SK-N-SH (cell line): ENCODE measurements around the gene MSN. TPM values are rescaled to one million over a fixed set of nuclear protein-coding genes. Genes with fewer than 3 reads are reported as not detected.

Source experiments
- CTCF ChIA-PET: fragments of 300-600, 350-600 bp; formaldehyde crosslinking; extraction: SDS; loops from one replicate; lab custom pipeline; 2021; lab: Yijun Ruan, JAX
- POLR2A ChIA-PET: fragments of 350-600 bp; sonication (Branson Sonifier 250); formaldehyde crosslinking; extraction: SDS; loops from one replicate; lab custom pipeline; 2020; ENCODE audit warnings: antibody characterized with exemption, inconsistent platforms; lab: Yijun Ruan, JAX
- DNase-seq: peaks from one replicate; pipeline ENCODE4 v3.0.0; 2012
- H2AFZ ChIP-seq: fragments of 200-600 bp; sonication (generic); 2 replicates; pipeline ENCODE4 v1.8.1; 2016; ENCODE audit warnings: antibody characterized with exemption, mild to moderate bottlenecking, low read depth
- H3F3A ChIP-seq: fragments of 200-600 bp; sonication (generic); replicated peaks from 2 replicates; pipeline ENCODE3; 2016; ENCODE audit warnings: antibody characterized with exemption, mild to moderate bottlenecking; ENCODE audit not compliant: insufficient read depth
- H3K27ac ChIP-seq, 2 experiments: fragments of 200-500 bp in 1 of 2; fragments of 200-600 bp in 1 of 2; sonication (Bioruptor generic) in 1 of 2; sonication (generic), shearing (Covaris generic) in 1 of 2; 2 replicates each; pipeline versions ENCODE4 v1.5.1 to v1.6.1; 2014 to 2016; ENCODE audit warnings: low read depth in 2 of 2, inconsistent platforms in 1 of 2, low read length in 1 of 2, mild to moderate bottlenecking in 1 of 2, mixed read lengths in 1 of 2
- H3K27me3 ChIP-seq: fragments of 200-600 bp; sonication (generic), shearing (Covaris generic); 2 replicates; pipeline ENCODE4 v1.6.1; 2016; ENCODE audit warnings: mixed run types; ENCODE audit not compliant: insufficient read depth
- H3K36me3 ChIP-seq, 2 experiments: fragments of 200-500 bp in 1 of 2; fragments of 200-600 bp in 1 of 2; sonication (Bioruptor generic) in 1 of 2; sonication (generic) in 1 of 2; replicated peaks in 1 of 2; 2 replicates each; pipeline versions ENCODE3 to v1.5.1; 2014 to 2016; ENCODE audit warnings: low read length in 1 of 2, mild to moderate bottlenecking in 1 of 2; ENCODE audit not compliant: insufficient read depth in 2 of 2, control insufficient read depth in 1 of 2
- H3K4me1 ChIP-seq, 2 experiments: fragments of 200-500 bp in 1 of 2; fragments of 200-600 bp in 1 of 2; sonication (Bioruptor generic) in 1 of 2; sonication (generic), shearing (Covaris generic) in 1 of 2; 2 replicates each; pipeline versions ENCODE4 v1.5.1 to v1.6.1; 2014 to 2016; ENCODE audit warnings: low read depth in 1 of 2, low read length in 1 of 2, mixed run types in 1 of 2; ENCODE audit not compliant: insufficient read depth in 2 of 2, control insufficient read depth in 1 of 2
- H3K4me2 ChIP-seq: fragments of 200-600 bp; sonication (generic), shearing (Covaris generic); 2 replicates; pipeline ENCODE4 v1.6.1; 2017; ENCODE audit warnings: mixed run types
- H3K4me3 ChIP-seq, 2 experiments: fragments of 200-500 bp in 1 of 2; fragments of 200-600 bp in 1 of 2; sonication (Bioruptor generic) in 1 of 2; sonication (generic), shearing (Covaris generic) in 1 of 2; 2 replicates each; pipeline versions ENCODE4 v1.5.1 to v1.8.1; 2014 to 2016; ENCODE audit warnings: low read depth in 2 of 2, inconsistent platforms in 1 of 2, low read length in 1 of 2, mild to moderate bottlenecking in 1 of 2, mixed read lengths in 1 of 2, moderate library complexity in 1 of 2
- H3K79me2 ChIP-seq: fragments of 200-600 bp; sonication (generic); 2 replicates; pipeline ENCODE4 v1.8.1; 2017; ENCODE audit warnings: mild to moderate bottlenecking; ENCODE audit not compliant: insufficient read depth
- H3K9ac ChIP-seq: fragments of 200-600 bp; sonication (generic); 2 replicates; pipeline ENCODE4 v1.6.1; 2017; ENCODE audit warnings: mixed run types
- H3K9me2 ChIP-seq: fragments of 200-600 bp; sonication (generic); 2 replicates; pipeline ENCODE4 v1.6.1; 2017; ENCODE audit warnings: mixed run types
- H3K9me3 ChIP-seq: fragments of 200-600 bp; sonication (generic); 2 replicates; pipeline ENCODE4 v1.6.1; 2017; ENCODE audit warnings: mixed run types, mild to moderate bottlenecking, moderate library complexity
- H4K20me1 ChIP-seq: fragments of 200-600 bp; sonication (generic); 2 replicates; pipeline ENCODE4 v1.6.1; 2017; ENCODE audit warnings: mild to moderate bottlenecking, mixed run types; ENCODE audit not compliant: insufficient read depth
- CHD2 ChIP-seq: fragments of 150-350 bp; IDR thresholded peaks from 2 replicates; pipeline ENCODE4 v1.6.1; 2018; ENCODE audit warnings: low read length; ENCODE audit not compliant: partially characterized antibody
- ELF1 ChIP-seq: IDR thresholded peaks from 2 replicates; pipeline ENCODE4 v1.4.0; 2012
- EP300 ChIP-seq, 2 experiments: IDR thresholded peaks; 2 replicates each; pipeline versions ENCODE4 v1.4.0 to v1.6.1; 2012; ENCODE audit warnings: borderline replicate concordance in 1 of 2, low read depth in 1 of 2, low read length in 1 of 2
- FOXJ3 ChIP-seq: sonication (generic); formaldehyde crosslinking; IDR thresholded peaks from 2 replicates; pipeline ENCODE4 v1.5.1; 2020; ENCODE audit warnings: mild to moderate bottlenecking, missing genetic modification reagents
- FOXM1 ChIP-seq: IDR thresholded peaks from 2 replicates; pipeline ENCODE4 v1.4.0; 2012; ENCODE audit warnings: low read depth, mild to moderate bottlenecking
- GABPA ChIP-seq: IDR thresholded peaks from 2 replicates; pipeline ENCODE4 v1.4.0; 2012; ENCODE audit warnings: low read depth, mild to moderate bottlenecking
- GATA2 ChIP-seq: sonication (generic); formaldehyde crosslinking; IDR thresholded peaks from 2 replicates; pipeline ENCODE4 v1.5.0; 2020; ENCODE audit warnings: mild to moderate bottlenecking, missing genetic modification reagents
- MEF2A ChIP-seq: IDR thresholded peaks from 2 replicates; pipeline ENCODE4 v1.4.0; 2012; ENCODE audit warnings: low read depth, borderline replicate concordance
- MXI1 ChIP-seq: IDR thresholded peaks from 2 replicates; pipeline ENCODE4 v1.6.1; 2012; ENCODE audit warnings: mild to moderate bottlenecking, low read depth, low read length, improper control_type of control experiment
- NFIC ChIP-seq: IDR thresholded peaks from 2 replicates; pipeline ENCODE4 v1.4.0; 2012; ENCODE audit warnings: borderline replicate concordance
- POLR2AphosphoS5 ChIP-seq: IDR thresholded peaks from 2 replicates; pipeline ENCODE4 v1.6.1; 2012; ENCODE audit warnings: low read depth, low read length
- RCOR1 ChIP-seq: fragments of 150-350 bp; IDR thresholded peaks from 2 replicates; pipeline ENCODE4 v1.6.1; 2017; ENCODE audit warnings: antibody characterized with exemption, low read length
- TCF12 ChIP-seq: IDR thresholded peaks from 2 replicates; pipeline ENCODE4 v1.4.0; 2012
- YY1 ChIP-seq: IDR thresholded peaks from 2 replicates; pipeline ENCODE4 v1.4.0; 2012; ENCODE audit warnings: low read depth, mild to moderate bottlenecking
- WGBS: methylation state at CpG from one replicate; pipeline ENCODE4 v1.1.6; 2017; ENCODE audit warnings: low lambda C conversion rate; 5-methylcytosine and 5-hydroxymethylcytosine counted together
- polyA plus RNA-seq, 3 experiments: library from polyadenylated mRNA; depleted of rRNA; stranded (reverse); fragments of >200 nt; gene quantifications; 2 replicates each; pipeline ENCODE4 v1.2.3, GENCODE V29; 2012
- TF ChIP-seq, protein P1 (sequence below): IDR thresholded peaks from 2 replicates; pipeline ENCODE4 v1.4.0; 2012; ENCODE audit warnings: low read depth
- TF ChIP-seq, protein P2 (sequence below): IDR thresholded peaks from 2 replicates; pipeline ENCODE4 v1.6.1; 2012; ENCODE audit warnings: mild to moderate bottlenecking, low read depth, low read length, moderate library complexity
- TF ChIP-seq, protein P3 (sequence below): fragments of 200-600 bp; sonication (generic); IDR thresholded peaks from 2 replicates; pipeline ENCODE4 v1.6.1; 2017; ENCODE audit warnings: antibody characterized with exemption, mild to moderate bottlenecking, moderate library complexity
- TF ChIP-seq, protein P4 (sequence below): IDR thresholded peaks from 2 replicates; pipeline ENCODE4 v1.4.0; 2012; ENCODE audit warnings: low read depth, borderline replicate concordance

The MSN gene
- polyA plus RNA-seq, 1 of the 3 experiments (the other 2 are of a cell fraction) = 189 TPM

DNA sequence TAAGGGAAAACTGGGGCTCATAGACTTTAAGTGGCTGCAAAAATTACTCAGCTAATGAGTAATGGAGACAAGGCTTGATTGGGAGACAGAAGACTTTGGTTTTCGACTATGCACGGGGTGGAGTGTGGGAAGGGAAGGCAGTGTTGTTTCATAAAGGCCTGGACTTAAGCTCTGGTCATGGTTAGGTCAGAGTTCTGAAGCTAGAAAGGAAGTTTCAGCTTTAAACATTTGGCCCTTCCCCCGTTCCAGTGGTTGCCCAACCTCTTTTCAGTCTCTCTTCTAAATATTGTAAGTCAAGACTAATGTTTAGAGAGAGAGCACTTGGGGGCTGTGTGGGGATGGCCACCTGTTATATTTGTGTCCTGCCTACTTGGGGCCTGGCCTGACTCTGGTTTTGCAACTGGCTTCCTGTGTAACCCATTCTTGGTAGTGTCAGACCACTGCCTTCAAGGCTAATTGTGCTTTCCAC lies 21.0 kb downstream of the MSN start:
- POLR2A ChIA-PET = no interaction called here

DNA sequence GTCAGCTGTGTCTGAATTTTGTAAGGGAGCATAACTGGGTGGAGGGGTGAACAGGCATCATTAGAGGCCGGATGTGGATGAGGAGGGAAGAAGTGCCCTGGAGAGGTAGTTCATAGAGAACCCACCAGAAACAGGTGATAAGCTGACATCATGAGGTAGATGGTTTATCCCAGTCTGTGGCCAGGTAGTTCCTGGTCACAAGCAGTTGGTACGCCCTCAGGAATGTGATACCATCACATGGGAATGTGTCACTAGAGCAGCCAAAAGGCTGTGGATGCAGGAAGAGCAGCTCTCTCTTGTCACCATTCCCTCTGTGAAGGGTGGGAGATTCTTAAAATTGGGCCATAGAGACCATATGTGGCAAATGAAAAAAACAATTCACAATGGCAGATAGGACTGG lies 21.9 kb downstream of the MSN start:
- Histone ChIP-seq H2AFZ (no peak overlapping the region), H3K27me3 (no peaks in the 10 kb centered on the region), H3K4me2 (no peak overlapping the region), H3K36me3 (no peaks in the 10 kb centered on the region), H3F3A (peaks cover 6% of the 10 kb centered on the region), H4K20me1 (peaks cover 99% of the 10 kb centered on the region), H3K27ac (peak overlapping the region in 1 of 2 experiments; percentile 62; a peak in 1 of 4 replicates), H3K9me3 (no peaks in the 10 kb centered on the region), H3K9me2 (no peaks in the 10 kb centered on the region), H3K9ac (no peak overlapping the region), H3K79me2 (peaks cover 100% of the 10 kb centered on the region), H3K4me1 (peaks cover 0 to 3% of the 10 kb centered on the region in 2 experiments; a peak in 1 of 4 replicates), H3K4me3 (no peak overlapping the region)
- CTCF ChIA-PET = interaction anchor here (1.2 kb wide), 1 partner anchor 17 kb away, joined by 3 read pairs; no protein-coding TSS in a partner anchor
- no peak for DNase-seq
- 44% methylated on average over 2 of the region's 2 CpGs for WGBS
- POLR2A ChIA-PET = no interaction called here
- TF ChIP-seq ELF1 = no peak
- no peak for TF ChIP-seq POLR2AphosphoS5
- no peak for TF ChIP-seq YY1
- TF ChIP-seq CHD2 = no peak
- no peak for TF ChIP-seq GATA2 (CRISPR knock-in tag)
- TF ChIP-seq EP300 (IDR thresholded peaks at IDR 0.05; ENCODE audit: borderline replicate concordance in 1 of 2, low read depth in 1 of 2, low read length in 1 of 2) = no peak
- TF ChIP-seq, protein P1, sequence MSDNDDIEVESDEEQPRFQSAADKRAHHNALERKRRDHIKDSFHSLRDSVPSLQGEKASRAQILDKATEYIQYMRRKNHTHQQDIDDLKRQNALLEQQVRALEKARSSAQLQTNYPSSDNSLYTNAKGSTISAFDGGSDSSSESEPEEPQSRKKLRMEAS = no peak
- TF ChIP-seq, protein P2, sequence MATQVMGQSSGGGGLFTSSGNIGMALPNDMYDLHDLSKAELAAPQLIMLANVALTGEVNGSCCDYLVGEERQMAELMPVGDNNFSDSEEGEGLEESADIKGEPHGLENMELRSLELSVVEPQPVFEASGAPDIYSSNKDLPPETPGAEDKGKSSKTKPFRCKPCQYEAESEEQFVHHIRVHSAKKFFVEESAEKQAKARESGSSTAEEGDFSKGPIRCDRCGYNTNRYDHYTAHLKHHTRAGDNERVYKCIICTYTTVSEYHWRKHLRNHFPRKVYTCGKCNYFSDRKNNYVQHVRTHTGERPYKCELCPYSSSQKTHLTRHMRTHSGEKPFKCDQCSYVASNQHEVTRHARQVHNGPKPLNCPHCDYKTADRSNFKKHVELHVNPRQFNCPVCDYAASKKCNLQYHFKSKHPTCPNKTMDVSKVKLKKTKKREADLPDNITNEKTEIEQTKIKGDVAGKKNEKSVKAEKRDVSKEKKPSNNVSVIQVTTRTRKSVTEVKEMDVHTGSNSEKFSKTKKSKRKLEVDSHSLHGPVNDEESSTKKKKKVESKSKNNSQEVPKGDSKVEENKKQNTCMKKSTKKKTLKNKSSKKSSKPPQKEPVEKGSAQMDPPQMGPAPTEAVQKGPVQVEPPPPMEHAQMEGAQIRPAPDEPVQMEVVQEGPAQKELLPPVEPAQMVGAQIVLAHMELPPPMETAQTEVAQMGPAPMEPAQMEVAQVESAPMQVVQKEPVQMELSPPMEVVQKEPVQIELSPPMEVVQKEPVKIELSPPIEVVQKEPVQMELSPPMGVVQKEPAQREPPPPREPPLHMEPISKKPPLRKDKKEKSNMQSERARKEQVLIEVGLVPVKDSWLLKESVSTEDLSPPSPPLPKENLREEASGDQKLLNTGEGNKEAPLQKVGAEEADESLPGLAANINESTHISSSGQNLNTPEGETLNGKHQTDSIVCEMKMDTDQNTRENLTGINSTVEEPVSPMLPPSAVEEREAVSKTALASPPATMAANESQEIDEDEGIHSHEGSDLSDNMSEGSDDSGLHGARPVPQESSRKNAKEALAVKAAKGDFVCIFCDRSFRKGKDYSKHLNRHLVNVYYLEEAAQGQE = no peak
- no peak for TF ChIP-seq NFIC
- no peak for TF ChIP-seq GABPA

More for the DNA sequence above, 21.0 kb downstream of the MSN start:
- Histone ChIP-seq H3K4me1 (peaks cover 0 to 3% of the 10 kb centered on the region in 2 experiments; a peak in 1 of 4 replicates), H3K9ac (no peak overlapping the region), H3K27ac (no peak overlapping the region), H3K9me3 (no peaks in the 10 kb centered on the region), H3K9me2 (no peaks in the 10 kb centered on the region), H2AFZ (no peak overlapping the region), H3F3A (peaks cover 6% of the 10 kb centered on the region), H4K20me1 (peaks cover 99% of the 10 kb centered on the region), H3K36me3 (no peaks in the 10 kb centered on the region), H3K4me2 (no peak overlapping the region), H3K27me3 (no peaks in the 10 kb centered on the region), H3K79me2 (peaks cover 100% of the 10 kb centered on the region), H3K4me3 (no peak overlapping the region)
- CTCF ChIA-PET = interaction anchor here (1.2 kb wide), 1 partner anchor 18 kb away, joined by 3 read pairs; no protein-coding TSS in a partner anchor
- TF ChIP-seq GATA2 (CRISPR knock-in tag) (no peak), POLR2AphosphoS5 (no peak), FOXJ3 (CRISPR knock-in tag) (no peak), MXI1 (no peak), RCOR1 (no peak), EP300 (IDR thresholded peaks at IDR 0.05; ENCODE audit: borderline replicate concordance in 1 of 2, low read depth in 1 of 2, low read length in 1 of 2) (no peak), TCF12 (no peak), FOXM1 (no peak), MEF2A (no peak)
- TF ChIP-seq, protein P3, sequence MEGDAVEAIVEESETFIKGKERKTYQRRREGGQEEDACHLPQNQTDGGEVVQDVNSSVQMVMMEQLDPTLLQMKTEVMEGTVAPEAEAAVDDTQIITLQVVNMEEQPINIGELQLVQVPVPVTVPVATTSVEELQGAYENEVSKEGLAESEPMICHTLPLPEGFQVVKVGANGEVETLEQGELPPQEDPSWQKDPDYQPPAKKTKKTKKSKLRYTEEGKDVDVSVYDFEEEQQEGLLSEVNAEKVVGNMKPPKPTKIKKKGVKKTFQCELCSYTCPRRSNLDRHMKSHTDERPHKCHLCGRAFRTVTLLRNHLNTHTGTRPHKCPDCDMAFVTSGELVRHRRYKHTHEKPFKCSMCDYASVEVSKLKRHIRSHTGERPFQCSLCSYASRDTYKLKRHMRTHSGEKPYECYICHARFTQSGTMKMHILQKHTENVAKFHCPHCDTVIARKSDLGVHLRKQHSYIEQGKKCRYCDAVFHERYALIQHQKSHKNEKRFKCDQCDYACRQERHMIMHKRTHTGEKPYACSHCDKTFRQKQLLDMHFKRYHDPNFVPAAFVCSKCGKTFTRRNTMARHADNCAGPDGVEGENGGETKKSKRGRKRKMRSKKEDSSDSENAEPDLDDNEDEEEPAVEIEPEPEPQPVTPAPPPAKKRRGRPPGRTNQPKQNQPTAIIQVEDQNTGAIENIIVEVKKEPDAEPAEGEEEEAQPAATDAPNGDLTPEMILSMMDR = no peak
- TF ChIP-seq, protein P1 = no peak
- TF ChIP-seq, protein P4, sequence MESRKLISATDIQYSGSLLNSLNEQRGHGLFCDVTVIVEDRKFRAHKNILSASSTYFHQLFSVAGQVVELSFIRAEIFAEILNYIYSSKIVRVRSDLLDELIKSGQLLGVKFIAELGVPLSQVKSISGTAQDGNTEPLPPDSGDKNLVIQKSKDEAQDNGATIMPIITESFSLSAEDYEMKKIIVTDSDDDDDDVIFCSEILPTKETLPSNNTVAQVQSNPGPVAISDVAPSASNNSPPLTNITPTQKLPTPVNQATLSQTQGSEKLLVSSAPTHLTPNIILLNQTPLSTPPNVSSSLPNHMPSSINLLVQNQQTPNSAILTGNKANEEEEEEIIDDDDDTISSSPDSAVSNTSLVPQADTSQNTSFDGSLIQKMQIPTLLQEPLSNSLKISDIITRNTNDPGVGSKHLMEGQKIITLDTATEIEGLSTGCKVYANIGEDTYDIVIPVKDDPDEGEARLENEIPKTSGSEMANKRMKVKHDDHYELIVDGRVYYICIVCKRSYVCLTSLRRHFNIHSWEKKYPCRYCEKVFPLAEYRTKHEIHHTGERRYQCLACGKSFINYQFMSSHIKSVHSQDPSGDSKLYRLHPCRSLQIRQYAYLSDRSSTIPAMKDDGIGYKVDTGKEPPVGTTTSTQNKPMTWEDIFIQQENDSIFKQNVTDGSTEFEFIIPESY = no peak
- no peak for DNase-seq
- 45% methylated on average over 3 of the region's 3 CpGs for WGBS
